T-helper 9 cell (primary cell): ENCODE results near the gene GJB6.

Experiments used
- DNase-seq: peaks from one replicate; pipeline ENCODE4 v3.0.0-alpha.2; 2020

The GJB6 gene

GRCh38 chr13:20222553-20222952, 9.6 kb downstream of the GJB6 start:
- DNase-seq: no peak

GRCh38 chr13:20221772-20222171, 10.3 kb downstream of the GJB6 start:
- no peak for DNase-seq

GRCh38 chr13:20219577-20219976, 12.5 kb downstream of the GJB6 start:
- DNase-seq: no peak

GRCh38 chr13:20217168-20217567, 15.0 kb downstream of the GJB6 start:
- no peak for DNase-seq

GRCh38 chr13:20209948-20210347, 22.2 kb downstream of the GJB6 start:
- no peak for DNase-seq

GRCh38 chr13:20206698-20207235, 25.4 kb downstream of the GJB6 start:
- no peak for DNase-seq

- DNase-seq: no peak
Observed at GRCh38 chr13:20206065-20206697, 25.9 kb downstream of the GJB6 start.

- no peak for DNase-seq
Observed at GRCh38 chr13:20198781-20199180, 33.3 kb downstream of the GJB6 start.

GRCh38 chr13:20197361-20197834, 34.7 kb downstream of the GJB6 start:
- no peak for DNase-seq

GRCh38 chr13:20195801-20196200, 36.3 kb downstream of the GJB6 start:
- DNase-seq: no peak

- DNase-seq: no peak
Observed at GRCh38 chr13:20193907-20194631, 38.0 kb downstream of the GJB6 start.

- no peak for DNase-seq
Observed at GRCh38 chr13:20193162-20193906, 38.8 kb downstream of the GJB6 start.

- no peak for DNase-seq
Observed at GRCh38 chr13:20192836-20193161, 39.3 kb downstream of the GJB6 start, which contains the start of gene GJB2. Gene GJB2 (minus strand): TSS chr13:20192938. CDS start chr13:20189581, 3,357 bp downstream.

- no peak for DNase-seq
Observed at GRCh38 chr13:20192158-20192835, 39.8 kb downstream of the GJB6 start.

GRCh38 chr13:20191311-20192157, 40.6 kb downstream of the GJB6 start:
- no peak for DNase-seq

GRCh38 chr13:20190481-20191310, 41.4 kb downstream of the GJB6 start:
- DNase-seq: no peak

GRCh38 chr13:20190076-20190475, 42.0 kb downstream of the GJB6 start:
- no peak for DNase-seq

- no peak for DNase-seq
Observed at GRCh38 chr13:20188667-20189553, 43.2 kb downstream of the GJB6 start.

- no peak for DNase-seq
Observed at GRCh38 chr13:20186771-20187170, 45.3 kb downstream of the GJB6 start.
